ENCODE measurements around the gene PANK2.

Gene PANK2

GRCh38 chr20:3935295-3935955 is 46.2 kb downstream of the PANK2 start:
- no CpG with 5 or more reads among the region's 6 CpGs for WGBS, 2 donors (ENCODE audit: extremely low coverage in 2 of 2, insufficient read length in 2 of 2, insufficient replicate concordance in 1 of 2)
- H4K91ac ChIP-seq (ENCODE audit: low read depth, low read length, poor library complexity) = no peak overlapping the region

GRCh38 chr20:3935956-3936340 is 46.8 kb downstream of the PANK2 start:
- H2BK12ac ChIP-seq (ENCODE audit: low read length) = no peak overlapping the region
- peaks cover 17 to 83% of the 10 kb centered on the region in 2 donors for H3K36me3 ChIP-seq (replicated peaks in 1 of 2; ENCODE audit: control insufficient read depth in 2 of 2, insufficient read depth in 2 of 2, low read length in 2 of 2)
- no peak overlapping the region for H3K14ac ChIP-seq (ENCODE audit: low read length)
- H4K8ac ChIP-seq (ENCODE audit: low read depth, low read length) = no peak overlapping the region
- H3K18ac ChIP-seq (ENCODE audit: low read length) = no peak overlapping the region
- H2BK15ac ChIP-seq (ENCODE audit: low read length) = no peak overlapping the region
- H2AK5ac ChIP-seq (ENCODE audit: low read depth, low read length) = no peak overlapping the region
- no peak for DNase-seq (ENCODE audit: low spot score)
- H3K27ac ChIP-seq (replicated peaks; ENCODE audit: low read length) = no peak overlapping the region
- no peaks in the 10 kb centered on the region for H3K79me1 ChIP-seq (ENCODE audit: low read depth, low read length)
- no peaks in the 10 kb centered on the region for H3K27me3 ChIP-seq (ENCODE audit: control insufficient read depth in 3 of 3, insufficient read depth in 3 of 3, low read depth in 1 of 3, low read length in 3 of 3)
- H2AFZ ChIP-seq (ENCODE audit: low read length) = no peak overlapping the region
- no peak overlapping the region for H2BK120ac ChIP-seq (ENCODE audit: low read depth, low read length)
- H4K91ac ChIP-seq (ENCODE audit: low read depth, low read length, poor library complexity) = no peak overlapping the region
- H3K9me3 ChIP-seq (replicated peaks in 1 of 2; ENCODE audit: control insufficient read depth in 2 of 2, insufficient read depth in 1 of 2, low read depth in 1 of 2, low read length in 2 of 2) = peaks cover 0 to 28% of the 10 kb centered on the region in 2 donors
- no peaks in the 10 kb centered on the region for H3K4me1 ChIP-seq (ENCODE audit: control insufficient read depth in 2 of 2, insufficient read depth in 1 of 2, low read depth in 1 of 2, low read length in 2 of 2)
- H3K4me3 ChIP-seq (ENCODE audit: low read length in 2 of 2) = no peak overlapping the region
- no CpG with 5 or more reads among the region's 2 CpGs for WGBS, 2 donors (ENCODE audit: extremely low coverage in 2 of 2, insufficient read length in 2 of 2, insufficient replicate concordance in 1 of 2)
- H3K9ac ChIP-seq (ENCODE audit: low read depth, low read length, poor library complexity) = no peak overlapping the region
- no peak overlapping the region for H3K23ac ChIP-seq (ENCODE audit: low read depth, low read length, poor library complexity)
- H2BK5ac ChIP-seq (ENCODE audit: low read length) = no peak overlapping the region
- no peak overlapping the region for H3K4me2 ChIP-seq (ENCODE audit: insufficient read depth, low read length, poor library complexity, severe bottlenecking)
- H3K4ac ChIP-seq (ENCODE audit: low read length) = no peak overlapping the region

More at GRCh38 chr20:3935295-3935955, 46.2 kb downstream of the PANK2 start:
- no peak for DNase-seq (ENCODE audit: low spot score)
- Histone ChIP-seq H4K8ac (ENCODE audit: low read depth, low read length) (no peak overlapping the region), H2AFZ (ENCODE audit: low read length) (no peak overlapping the region), H3K36me3 (replicated peaks in 1 of 2; ENCODE audit: control insufficient read depth in 2 of 2, insufficient read depth in 2 of 2, low read length in 2 of 2) (peaks cover 16 to 78% of the 10 kb centered on the region in 2 donors), H2BK5ac (ENCODE audit: low read length) (no peak overlapping the region), H3K4ac (ENCODE audit: low read length) (no peak overlapping the region), H3K4me2 (ENCODE audit: insufficient read depth, low read length, poor library complexity, severe bottlenecking) (no peak overlapping the region), H2BK15ac (ENCODE audit: low read length) (no peak overlapping the region), H3K9me3 (replicated peaks in 1 of 2; ENCODE audit: control insufficient read depth in 2 of 2, insufficient read depth in 1 of 2, low read depth in 1 of 2, low read length in 2 of 2) (peaks cover 0 to 23% of the 10 kb centered on the region in 2 donors), H2BK120ac (ENCODE audit: low read depth, low read length) (no peak overlapping the region), H3K9ac (ENCODE audit: low read depth, low read length, poor library complexity) (no peak overlapping the region), H3K18ac (ENCODE audit: low read length) (no peak overlapping the region), H2BK12ac (ENCODE audit: low read length) (no peak overlapping the region), H3K4me1 (ENCODE audit: control insufficient read depth in 2 of 2, insufficient read depth in 1 of 2, low read depth in 1 of 2, low read length in 2 of 2) (no peaks in the 10 kb centered on the region), H3K27me3 (ENCODE audit: control insufficient read depth in 3 of 3, insufficient read depth in 3 of 3, low read depth in 1 of 3, low read length in 3 of 3) (no peaks in the 10 kb centered on the region), H3K4me3 (ENCODE audit: low read length in 2 of 2) (no peak overlapping the region), H3K23ac (ENCODE audit: low read depth, low read length, poor library complexity) (no peak overlapping the region), H3K14ac (ENCODE audit: low read length) (no peak overlapping the region), H3K79me1 (ENCODE audit: low read depth, low read length) (no peaks in the 10 kb centered on the region), H2AK5ac (ENCODE audit: low read depth, low read length) (no peak overlapping the region), H3K27ac (replicated peaks; ENCODE audit: low read length) (no peak overlapping the region)

- no CpG with 5 or more reads among the region's 3 CpGs for WGBS, 2 donors (ENCODE audit: extremely low coverage in 2 of 2, insufficient read length in 2 of 2, insufficient replicate concordance in 1 of 2)
- Histone ChIP-seq H3K18ac (ENCODE audit: low read length) (no peak overlapping the region), H4K8ac (ENCODE audit: low read depth, low read length) (no peak overlapping the region), H3K4me1 (ENCODE audit: control insufficient read depth in 2 of 2, insufficient read depth in 1 of 2, low read depth in 1 of 2, low read length in 2 of 2) (no peaks in the 10 kb centered on the region), H3K27ac (replicated peaks; ENCODE audit: low read length) (no peak overlapping the region), H2BK12ac (ENCODE audit: low read length) (no peak overlapping the region), H3K14ac (ENCODE audit: low read length) (no peak overlapping the region), H3K23ac (ENCODE audit: low read depth, low read length, poor library complexity) (no peak overlapping the region), H4K91ac (ENCODE audit: low read depth, low read length, poor library complexity) (no peak overlapping the region), H3K79me1 (ENCODE audit: low read depth, low read length) (no peaks in the 10 kb centered on the region), H3K4me2 (ENCODE audit: insufficient read depth, low read length, poor library complexity, severe bottlenecking) (no peak overlapping the region), H2BK5ac (ENCODE audit: low read length) (no peak overlapping the region), H2BK15ac (ENCODE audit: low read length) (no peak overlapping the region), H2AFZ (ENCODE audit: low read length) (no peak overlapping the region), H3K27me3 (ENCODE audit: control insufficient read depth in 3 of 3, insufficient read depth in 3 of 3, low read depth in 1 of 3, low read length in 3 of 3) (no peaks in the 10 kb centered on the region), H3K9ac (ENCODE audit: low read depth, low read length, poor library complexity) (no peak overlapping the region), H3K4ac (ENCODE audit: low read length) (no peak overlapping the region), H3K4me3 (ENCODE audit: low read length in 2 of 2) (no peak overlapping the region), H2BK120ac (ENCODE audit: low read depth, low read length) (no peak overlapping the region), H2AK5ac (ENCODE audit: low read depth, low read length) (no peak overlapping the region), H3K9me3 (replicated peaks in 1 of 2; ENCODE audit: control insufficient read depth in 2 of 2, insufficient read depth in 1 of 2, low read depth in 1 of 2, low read length in 2 of 2) (peaks cover 0 to 35% of the 10 kb centered on the region in 2 donors), H3K36me3 (replicated peaks in 1 of 2; ENCODE audit: control insufficient read depth in 2 of 2, insufficient read depth in 2 of 2, low read length in 2 of 2) (peaks cover 18 to 94% of the 10 kb centered on the region in 2 donors)
- DNase-seq (ENCODE audit: low spot score) = no peak
These were observed 48.4 kb downstream of the PANK2 start for GRCh38 chr20:3937618-3938017.

GRCh38 chr20:3940905-3941304 is 51.7 kb downstream of the PANK2 start:
- Histone ChIP-seq H2BK120ac (ENCODE audit: low read depth, low read length) (no peak overlapping the region), H4K91ac (ENCODE audit: low read depth, low read length, poor library complexity) (no peak overlapping the region), H3K9ac (ENCODE audit: low read depth, low read length, poor library complexity) (no peak overlapping the region), H3K23ac (ENCODE audit: low read depth, low read length, poor library complexity) (no peak overlapping the region), H2BK15ac (ENCODE audit: low read length) (no peak overlapping the region), H4K8ac (ENCODE audit: low read depth, low read length) (no peak overlapping the region), H3K36me3 (replicated peaks in 1 of 2; ENCODE audit: control insufficient read depth in 2 of 2, insufficient read depth in 2 of 2, low read length in 2 of 2) (peaks cover 8 to 87% of the 10 kb centered on the region in 2 donors), H3K4me3 (ENCODE audit: low read length in 2 of 2) (no peak overlapping the region), H2AFZ (ENCODE audit: low read length) (no peak overlapping the region), H3K4me1 (ENCODE audit: control insufficient read depth in 2 of 2, insufficient read depth in 1 of 2, low read depth in 1 of 2, low read length in 2 of 2) (no peaks in the 10 kb centered on the region), H3K14ac (ENCODE audit: low read length) (no peak overlapping the region), H3K27ac (replicated peaks; ENCODE audit: low read length) (no peak overlapping the region), H2BK5ac (ENCODE audit: low read length) (no peak overlapping the region), H3K27me3 (ENCODE audit: control insufficient read depth in 3 of 3, insufficient read depth in 3 of 3, low read depth in 1 of 3, low read length in 3 of 3) (no peaks in the 10 kb centered on the region), H3K79me1 (ENCODE audit: low read depth, low read length) (no peaks in the 10 kb centered on the region), H3K18ac (ENCODE audit: low read length) (no peak overlapping the region), H3K9me3 (replicated peaks in 1 of 2; ENCODE audit: control insufficient read depth in 2 of 2, insufficient read depth in 1 of 2, low read depth in 1 of 2, low read length in 2 of 2) (peaks cover 0 to 35% of the 10 kb centered on the region in 2 donors), H3K4me2 (ENCODE audit: insufficient read depth, low read length, poor library complexity, severe bottlenecking) (no peak overlapping the region), H2AK5ac (ENCODE audit: low read depth, low read length) (no peak overlapping the region), H3K4ac (ENCODE audit: low read length) (no peak overlapping the region), H2BK12ac (ENCODE audit: low read length) (no peak overlapping the region)
- DNase-seq (ENCODE audit: low spot score) = no peak
- whole genome bisulfite sequencing, 2 donors (ENCODE audit: extremely low coverage in 2 of 2, insufficient read length in 2 of 2, insufficient replicate concordance in 1 of 2) = no CpG with 5 or more reads among the region's 6 CpGs
